Fibroblast of pulmonary artery (primary cell): ENCODE results near the gene BID.

ENCODE experiments used
- DNase-seq: peaks from one replicate; pipeline ENCODE4 v3.0.0-alpha.2; 2010; ENCODE audit warnings: low read depth
- H3K4me3 ChIP-seq: replicated peaks from 2 replicates; pipeline ENCODE4 v1.5.1; 2011; ENCODE audit warnings: low read depth, mild to moderate bottlenecking, control low read depth, low read length, moderate library complexity
- CTCF ChIP-seq: IDR thresholded peaks from 2 replicates; pipeline ENCODE4 v1.5.1; 2011; ENCODE audit warnings: mild to moderate bottlenecking, control low read depth, low read length, inconsistent platforms; ENCODE audit errors: missing control alignments

The BID gene

DNA sequence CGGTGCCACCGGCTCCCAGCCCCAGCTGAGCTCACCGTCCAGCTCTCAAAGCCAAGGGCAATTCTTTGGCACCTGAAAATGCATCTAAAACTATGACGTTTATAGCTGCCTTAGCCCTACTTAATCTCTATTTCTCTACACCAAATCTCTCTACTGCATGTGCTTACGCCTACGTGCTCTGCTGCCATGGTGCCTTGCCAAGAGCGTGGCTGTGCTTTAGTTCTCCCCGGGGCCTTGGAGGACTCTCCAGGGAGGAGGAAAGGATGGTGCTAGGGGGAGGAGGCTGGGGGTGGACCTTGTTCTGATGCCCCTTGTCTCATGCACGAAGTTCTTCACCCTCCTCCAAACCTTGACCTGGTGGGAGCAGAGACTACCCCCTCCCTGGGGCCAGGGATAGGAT lies 9.0 kb upstream of the BID start:
- no peak overlapping the region for H3K4me3 ChIP-seq
- no peak for TF ChIP-seq CTCF
- no peak for DNase-seq

- TF ChIP-seq CTCF = no peak
These were observed 8.4 kb upstream of the BID start for GRCh38 chr22:17782621-17783020.

DNA sequence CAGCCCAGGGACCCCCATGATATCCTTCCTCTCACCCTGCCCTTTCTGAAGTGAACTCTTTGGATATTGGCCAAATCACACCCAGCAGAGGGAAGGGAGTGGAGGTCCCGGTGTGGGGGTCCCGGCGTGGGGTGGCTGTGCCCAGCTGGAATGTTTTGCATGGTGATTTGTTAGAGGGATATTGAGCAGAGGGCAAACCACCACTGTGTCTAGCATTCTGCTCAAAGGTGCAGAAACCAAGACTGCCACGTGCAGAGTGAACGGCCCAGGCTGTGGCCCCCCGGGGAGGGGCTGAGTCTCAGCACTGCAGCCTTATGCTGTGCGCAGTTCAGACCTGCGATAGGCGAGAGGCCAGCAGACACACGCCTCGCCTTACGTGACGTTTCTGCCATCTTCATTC lies 7.9 kb upstream of the BID start:
- H3K4me3 ChIP-seq = no peak overlapping the region
- no peak for TF ChIP-seq CTCF
- DNase-seq = no peak

More at GRCh38 chr22:17782621-17783020, 8.4 kb upstream of the BID start:
- H3K4me3 ChIP-seq = no peak overlapping the region
- DNase-seq = no peak

DNA sequence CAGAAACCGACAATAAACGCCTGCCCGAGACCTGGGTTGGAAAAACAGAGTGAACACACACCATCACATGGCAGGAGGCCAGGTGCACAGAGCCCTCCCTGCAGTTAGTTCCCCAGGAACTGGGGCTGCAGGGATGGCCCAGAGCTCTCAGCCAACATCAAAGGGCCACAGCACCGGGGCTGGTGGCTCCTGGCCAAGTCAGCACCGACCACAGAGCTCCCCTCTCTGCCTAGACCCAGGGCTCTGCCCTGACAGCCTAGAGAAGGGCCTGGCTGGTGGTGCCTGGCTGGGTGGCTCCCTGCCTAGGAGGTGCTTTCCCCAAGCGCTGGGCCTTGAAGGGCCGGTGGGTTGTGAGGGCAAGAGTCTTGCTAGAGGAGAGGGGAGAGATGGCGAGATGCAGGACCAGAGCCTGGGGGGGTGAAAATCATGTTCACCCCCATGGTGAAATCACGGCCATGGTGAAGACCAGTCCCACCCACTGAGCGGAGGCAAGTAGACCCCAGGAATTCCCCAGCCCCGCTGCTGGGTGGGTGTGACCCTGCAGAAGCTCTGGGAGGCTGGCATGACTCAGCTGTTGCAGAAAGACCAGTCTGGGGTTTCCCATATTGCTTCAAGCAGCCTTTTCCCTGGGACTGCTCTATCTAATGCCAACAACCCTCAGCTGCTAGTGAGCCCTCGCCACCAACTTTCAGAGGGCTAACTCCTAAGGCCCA lies 7.2 kb upstream of the BID start:
- TF ChIP-seq CTCF = no peak
- peak; percentile 89 for DNase-seq
- H3K4me3 ChIP-seq = no peak overlapping the region

DNA sequence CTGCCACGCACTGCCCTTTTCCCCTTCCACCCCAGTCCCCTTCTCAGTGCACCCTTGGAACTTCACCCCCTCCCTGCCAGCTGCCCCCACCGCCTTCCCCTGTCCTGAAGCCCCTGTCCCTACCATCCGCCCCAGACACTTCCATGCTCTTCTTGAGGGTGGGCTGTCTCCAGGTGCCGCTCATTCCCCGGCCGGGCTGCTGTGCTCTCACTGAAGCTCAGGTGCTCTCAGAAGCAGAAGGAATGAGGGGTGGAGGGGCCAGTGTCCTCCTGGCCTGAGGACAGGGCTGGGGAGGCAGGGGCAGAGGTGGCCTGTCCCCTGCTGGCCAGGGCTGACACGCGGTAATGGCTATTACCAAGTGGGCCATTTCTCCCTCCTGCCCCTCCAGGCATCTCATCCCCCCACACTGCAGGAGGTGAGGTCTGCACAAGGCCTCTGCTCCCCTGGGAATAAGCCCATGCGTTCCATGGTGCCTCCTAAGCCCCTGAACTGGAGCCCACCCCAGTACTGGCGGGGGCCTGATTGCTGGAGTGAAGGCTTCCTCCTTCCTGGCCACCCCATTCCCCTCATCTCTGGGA lies 6.6 kb upstream of the BID start:
- DNase-seq = no peak
- no peak for TF ChIP-seq CTCF
- no peak overlapping the region for H3K4me3 ChIP-seq

DNA sequence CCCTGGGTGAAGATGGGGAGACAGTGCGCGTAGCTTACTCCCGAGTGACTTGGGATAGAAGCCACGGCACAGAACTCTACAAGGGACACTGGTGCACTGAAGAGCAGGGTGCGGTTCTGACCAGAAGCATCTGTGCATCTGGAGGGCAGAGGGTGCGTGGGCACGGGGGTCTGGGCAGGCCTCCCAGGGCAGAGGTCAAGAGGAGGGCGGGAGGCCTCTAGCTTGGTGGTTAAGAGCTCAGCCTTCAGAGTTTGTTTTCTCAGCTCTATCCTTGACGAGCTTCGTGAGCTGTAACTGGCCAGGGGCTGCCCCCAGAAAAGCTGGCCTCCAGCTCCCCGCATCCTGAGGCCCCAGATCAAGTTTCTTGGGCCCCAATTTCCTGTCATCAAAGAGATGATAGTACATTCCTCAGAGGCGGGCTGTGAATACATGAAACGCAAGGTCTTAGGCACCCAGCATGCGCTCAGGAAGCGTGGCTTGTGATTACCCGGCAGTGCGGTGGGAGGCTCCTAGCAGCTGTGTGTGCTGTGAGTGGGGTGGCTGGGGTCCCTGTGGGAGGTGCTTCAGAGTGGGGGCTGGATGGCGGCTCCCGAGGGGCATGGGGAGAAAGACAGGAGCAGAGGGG lies 6.0 kb upstream of the BID start:
- H3K4me3 ChIP-seq = no peak overlapping the region
- TF ChIP-seq CTCF = no peak
- no peak for DNase-seq
